DND-41 (cell line): ENCODE data around the gene AARSD1.
"Not testable (repeated sequence)": the region's sequence is repeated elsewhere in the genome, so short reads cannot be mapped to it uniquely, and the experiment has no call there.

ENCODE experiments used
- ATAC-seq: fragments of 200-7000 bp; cut with Tn5 transposase; 3 replicates; pipeline ENCODE4 v1.9.1; 2021; ENCODE audit warnings: low read depth; ENCODE audit not compliant: insufficient read depth
- DNase-seq: peaks from one replicate; pipeline ENCODE4 v3.0.0-alpha.2; 2020
- H2AFZ ChIP-seq: 2 replicates; pipeline ENCODE4 v1.6.0; 2012; ENCODE audit warnings: low read depth, low read length
- H3K27ac ChIP-seq: 2 replicates; pipeline ENCODE4 v1.5.1; 2012; ENCODE audit warnings: low read length, inconsistent platforms
- H3K27me3 ChIP-seq: fragments of 200-600 bp; sonication (generic); 2 replicates; pipeline ENCODE4 v1.6.0; 2012; ENCODE audit warnings: low read length, mild to moderate bottlenecking, inconsistent platforms; ENCODE audit not compliant: insufficient read depth, poor library complexity
- H3K36me3 ChIP-seq: 2 replicates; pipeline ENCODE4 v1.5.1; 2012; ENCODE audit warnings: low read length, inconsistent platforms; ENCODE audit not compliant: insufficient read depth
- H3K4me1 ChIP-seq: 2 replicates; pipeline ENCODE4 v1.5.1; 2012; ENCODE audit warnings: mild to moderate bottlenecking, low read length; ENCODE audit not compliant: insufficient read depth
- H3K4me2 ChIP-seq: 2 replicates; pipeline ENCODE4 v1.6.0; 2012; ENCODE audit warnings: mild to moderate bottlenecking, moderate library complexity, low read length, inconsistent platforms; ENCODE audit not compliant: insufficient read depth
- H3K4me3 ChIP-seq, 2 experiments: fragments of 200-600 bp in 1 of 2; shearing (Covaris generic) in 1 of 2; 2 replicates each; pipeline ENCODE4 v1.5.1; 2012 to 2016; ENCODE audit warnings: inconsistent platforms in 2 of 2, low read length in 2 of 2, mild to moderate bottlenecking in 2 of 2, low read depth in 1 of 2, moderate library complexity in 1 of 2
- H3K79me2 ChIP-seq: 2 replicates; pipeline ENCODE4 v1.6.0; 2012; ENCODE audit warnings: low read length, inconsistent platforms; ENCODE audit not compliant: insufficient read depth
- H3K9ac ChIP-seq: 2 replicates; pipeline ENCODE4 v1.6.0; 2012; ENCODE audit warnings: low read depth, mild to moderate bottlenecking, inconsistent platforms, low read length, moderate library complexity
- H3K9me3 ChIP-seq: 2 replicates; pipeline ENCODE4 v1.5.1; 2012; ENCODE audit warnings: low read length, moderate library complexity, mild to moderate bottlenecking, inconsistent platforms; ENCODE audit not compliant: insufficient read depth, severe bottlenecking
- H4K20me1 ChIP-seq: 2 replicates; pipeline ENCODE4 v1.6.0; 2012; ENCODE audit warnings: low read length; ENCODE audit not compliant: insufficient read depth
- CTCF ChIP-seq: IDR thresholded peaks from 2 replicates; pipeline ENCODE4 v1.5.1; 2012; ENCODE audit warnings: borderline replicate concordance, low read length, moderate library complexity, mild to moderate bottlenecking; ENCODE audit not compliant: poor library complexity, severe bottlenecking; ENCODE audit errors: extremely low read depth
- EZH2 ChIP-seq: IDR thresholded peaks from 3 replicates; pipeline ENCODE4 v1.6.1; 2012; ENCODE audit warnings: borderline replicate concordance, low read depth, mild to moderate bottlenecking, moderate library complexity, low read length, inconsistent platforms; ENCODE audit not compliant: severe bottlenecking

AARSD1 gene

GRCh38 chr17:42999003-42999525 lies 34.8 kb upstream of the AARSD1 start:
- DNase-seq = no peak
- ATAC-seq = no peak
- H3K4me3 ChIP-seq = peak overlapping the region; percentile 76 to 80
- no peaks in the 10 kb centered on the region for H3K9me3 ChIP-seq
- peak overlapping the region; percentile 84 for H3K27ac ChIP-seq
- H3K79me2 ChIP-seq = peaks cover 21% of the 10 kb centered on the region
- peak overlapping the region; percentile 86 for H3K9ac ChIP-seq
- H2AFZ ChIP-seq = peak overlapping the region; percentile 69; the same call in 1 of the 2 replicates
- no peaks in the 10 kb centered on the region for H3K27me3 ChIP-seq
- peaks cover 58% of the 10 kb centered on the region for H3K36me3 ChIP-seq
- peak overlapping the region; percentile 74 for H3K4me2 ChIP-seq
- H4K20me1 ChIP-seq = peaks cover 25% of the 10 kb centered on the region
- no peak for TF ChIP-seq CTCF
- TF ChIP-seq EZH2 = no peak
- peaks cover 26% of the 10 kb centered on the region for H3K4me1 ChIP-seq

- TF ChIP-seq EZH2 (no peak), CTCF (peak; percentile 95)
- H3K27ac ChIP-seq = peak within 1 kb of the TSS; percentile 84
- H3K27me3 ChIP-seq = no peaks in the 10 kb centered on the region
- ATAC-seq (peak; percentile 96), DNase-seq (peak; percentile 99)
- peak within 1 kb of the TSS; percentile 74 for H3K4me2 ChIP-seq
- no peaks in the 10 kb centered on the region for H3K9me3 ChIP-seq
- H2AFZ ChIP-seq = peak within 1 kb of the TSS; percentile 82
- H3K36me3 ChIP-seq = peaks cover 53% of the 10 kb centered on the region
- peak within 1 kb of the TSS; percentile 86 for H3K9ac ChIP-seq
- H3K4me1 ChIP-seq = peaks cover 26% of the 10 kb centered on the region
- peaks cover 25% of the 10 kb centered on the region for H4K20me1 ChIP-seq
- H3K79me2 ChIP-seq = peaks cover 21% of the 10 kb centered on the region
- H3K4me3 ChIP-seq = peak within 1 kb of the TSS; percentile 76 to 80
These were observed 34.0 kb upstream of the AARSD1 start, which contains the start of gene RPL27 for GRCh38 chr17:42997984-42998938. Gene RPL27, plus strand, starts transcription at chr17:42998419. Its CDS starts 332 bp downstream, at chr17:42998751.

- ATAC-seq = peak; percentile 1; the same call in 1 of the 3 replicates
- peak overlapping the region; percentile 61 for H3K27ac ChIP-seq
- DNase-seq = no peak
These were observed 33.2 kb upstream of the AARSD1 start for GRCh38 chr17:42997390-42997983.

DNA sequence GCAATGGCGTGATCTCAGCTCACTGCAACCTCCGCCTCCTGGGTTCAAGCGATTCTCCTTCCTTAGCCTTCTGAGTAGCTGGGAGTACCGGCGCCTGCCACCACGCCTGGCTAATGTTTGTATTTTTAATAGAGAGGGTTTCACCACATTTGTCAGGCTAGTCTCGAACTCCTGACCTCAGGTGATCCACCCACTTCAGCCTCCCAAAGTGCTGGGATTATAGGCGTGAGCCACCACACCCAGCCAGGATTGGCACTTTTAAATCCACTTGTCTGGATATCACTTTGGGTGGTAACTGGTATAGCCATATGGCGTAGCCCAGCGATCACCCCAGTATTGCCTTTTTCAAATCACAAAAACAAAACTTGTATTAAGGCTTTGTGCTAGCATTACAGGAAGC lies 29.7 kb upstream of the AARSD1 start:
- H3K4me1 ChIP-seq = peaks cover 13% of the 10 kb centered on the region
- H3K27ac ChIP-seq, DNase-seq, H4K20me1 ChIP-seq, H3K79me2 ChIP-seq, H3K27me3 ChIP-seq, H3K4me3 ChIP-seq, H2AFZ ChIP-seq, H3K9ac ChIP-seq, H3K4me2 ChIP-seq, H3K9me3 ChIP-seq, ATAC-seq: not testable (repeated sequence)
- peaks cover 47% of the 10 kb centered on the region for H3K36me3 ChIP-seq

More at GRCh38 chr17:42997390-42997983, 33.2 kb upstream of the AARSD1 start:
- Histone ChIP-seq H2AFZ (peak overlapping the region; percentile 82), H4K20me1 (peaks cover 25% of the 10 kb centered on the region), H3K9ac (peak overlapping the region; percentile 50), H3K4me3 (peak overlapping the region; percentile 8 to 51; a peak in 3 of 4 replicates), H3K4me2 (peak overlapping the region; percentile 70), H3K9me3 (no peaks in the 10 kb centered on the region), H3K36me3 (peaks cover 53% of the 10 kb centered on the region), H3K79me2 (peaks cover 21% of the 10 kb centered on the region), H3K4me1 (peaks cover 26% of the 10 kb centered on the region), H3K27me3 (no peaks in the 10 kb centered on the region)
- TF ChIP-seq CTCF = no peak
- TF ChIP-seq EZH2 = no peak
